Esophagus muscularis mucosa (tissue), 4 donors: Measurements from ENCODE around the gene XKRX. TPM values are rescaled to one million over a fixed set of nuclear protein-coding genes. Genes with fewer than 3 reads are reported as not detected.

Experiments used
- DNase-seq: peaks from one replicate; pipeline ENCODE4 v3.0.0-alpha.2; 2017; ENCODE audit errors: extremely low spot score
- H3K27ac ChIP-seq, 4 donors: fragments of 200-600 bp; sonication (generic); replicated peaks in 1 of 4; 1 replicate in 3 of 4; 2 replicates in 1 of 4; pipeline ENCODE4 v1.5.1; 2016 to 2019; ENCODE audit warnings: mild to moderate bottlenecking in 1 of 4
- H3K27me3 ChIP-seq, 4 donors: fragments of 200-600 bp; sonication (generic); one replicate each; pipeline versions ENCODE4 v1.5.1 to v1.6.0; 2016 to 2019
- H3K36me3 ChIP-seq, 4 donors: fragments of 200-600 bp; sonication (generic); one replicate each; pipeline ENCODE4 v1.5.1; 2016 to 2019
- H3K4me1 ChIP-seq, 4 donors: fragments of 200-600 bp; sonication (generic); one replicate each; pipeline ENCODE4 v1.5.1; 2016 to 2019
- H3K4me3 ChIP-seq, 4 donors: fragments of 200-600 bp; sonication (generic); 1 replicate in 2 of 4; 2 replicates in 2 of 4; pipeline ENCODE4 v1.5.1; 2016 to 2019; ENCODE audit warnings: mild to moderate bottlenecking in 4 of 4, moderate library complexity in 1 of 4
- H3K9me3 ChIP-seq, 4 donors: fragments of 200-600 bp; sonication (generic); 1 replicate in 3 of 4; 2 replicates in 1 of 4; pipeline ENCODE4 v1.5.1; 2016 to 2019
- EP300 ChIP-seq: sonication (generic); formaldehyde crosslinking; IDR thresholded peaks from one replicate; pipeline ENCODE4 v1.6.1; 2017; ENCODE audit warnings: antibody characterized with exemption
- POLR2A ChIP-seq: fragments of 450-650 bp; IDR thresholded peaks from one replicate; pipeline ENCODE4 v1.6.1; 2017; ENCODE audit warnings: antibody characterized with exemption, moderate library complexity, mild to moderate bottlenecking, low read depth
- POLR2AphosphoS5 ChIP-seq, 2 donors: sonication (generic); formaldehyde crosslinking; IDR thresholded peaks; one replicate each; pipeline ENCODE4 v1.6.1; 2017; ENCODE audit warnings: antibody characterized with exemption in 2 of 2
- WGBS: methylation state at CpG from one replicate; pipeline ENCODE4 v1.1.5; 2018; 5-methylcytosine and 5-hydroxymethylcytosine counted together
- intact Hi-C: fragments of 100-400 bp; cut with DNase I; formaldehyde crosslinking; loops from one replicate; pipeline ENCODE4 v1.15.1; 2023
- total RNA-seq, 4 donors: library from RNA; depleted of rRNA; stranded (reverse); fragments of >200 nt; gene quantifications; one replicate each; pipeline versions ENCODE4 v1.1.0 to v1.2.1, GENCODE V29; 2016
- TF ChIP-seq, protein P1 (sequence below), 3 experiments: fragments of 200-600 bp in 2 of 3; fragments of 450-650 bp in 1 of 3; sonication (generic) in 2 of 3; IDR thresholded peaks; one replicate each; pipeline ENCODE4 v1.5.1; 2017 to 2019; ENCODE audit warnings: antibody characterized with exemption in 3 of 3, mild to moderate bottlenecking in 2 of 3, moderate library complexity in 1 of 3

Gene XKRX
- total RNA-seq, 4 donors from 2014 or later: 0.17 TPM; not detected in 3

DNA sequence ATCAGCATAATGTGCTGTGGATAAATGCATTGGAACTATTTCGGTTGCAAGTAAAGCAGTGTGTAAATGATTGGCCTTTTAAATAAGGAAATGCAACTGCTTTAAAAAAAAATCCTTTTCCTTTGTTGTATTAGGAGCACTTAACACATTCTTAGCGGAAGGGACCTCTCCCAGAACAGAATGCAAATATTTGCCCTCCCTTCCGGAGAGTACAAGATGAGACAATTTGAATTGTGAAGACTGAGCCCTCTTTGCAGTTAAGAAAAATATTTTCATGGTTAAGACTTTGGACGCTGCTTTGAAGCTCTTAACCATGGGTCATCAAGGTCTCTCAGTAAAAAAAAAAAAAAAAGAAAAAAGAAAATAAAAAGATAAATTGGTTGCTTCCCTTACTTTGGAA is 45.1 kb downstream of the XKRX start:
- no peak for DNase-seq
- intact Hi-C loops: no loop called here
- H3K4me1 ChIP-seq: no peaks in the 10 kb centered on the region
- no peaks in the 10 kb centered on the region for H3K27me3 ChIP-seq
- H3K4me3 ChIP-seq: no peak overlapping the region
- H3K36me3 ChIP-seq: no peaks in the 10 kb centered on the region
- 55% methylated on average over 4 of the region's 4 CpGs for WGBS
- TF ChIP-seq POLR2A (no peak), EP300 (no peak), POLR2AphosphoS5 (IDR thresholded peaks at IDR 0.05) (no peak)
- TF ChIP-seq, protein P1, sequence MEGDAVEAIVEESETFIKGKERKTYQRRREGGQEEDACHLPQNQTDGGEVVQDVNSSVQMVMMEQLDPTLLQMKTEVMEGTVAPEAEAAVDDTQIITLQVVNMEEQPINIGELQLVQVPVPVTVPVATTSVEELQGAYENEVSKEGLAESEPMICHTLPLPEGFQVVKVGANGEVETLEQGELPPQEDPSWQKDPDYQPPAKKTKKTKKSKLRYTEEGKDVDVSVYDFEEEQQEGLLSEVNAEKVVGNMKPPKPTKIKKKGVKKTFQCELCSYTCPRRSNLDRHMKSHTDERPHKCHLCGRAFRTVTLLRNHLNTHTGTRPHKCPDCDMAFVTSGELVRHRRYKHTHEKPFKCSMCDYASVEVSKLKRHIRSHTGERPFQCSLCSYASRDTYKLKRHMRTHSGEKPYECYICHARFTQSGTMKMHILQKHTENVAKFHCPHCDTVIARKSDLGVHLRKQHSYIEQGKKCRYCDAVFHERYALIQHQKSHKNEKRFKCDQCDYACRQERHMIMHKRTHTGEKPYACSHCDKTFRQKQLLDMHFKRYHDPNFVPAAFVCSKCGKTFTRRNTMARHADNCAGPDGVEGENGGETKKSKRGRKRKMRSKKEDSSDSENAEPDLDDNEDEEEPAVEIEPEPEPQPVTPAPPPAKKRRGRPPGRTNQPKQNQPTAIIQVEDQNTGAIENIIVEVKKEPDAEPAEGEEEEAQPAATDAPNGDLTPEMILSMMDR (IDR thresholded peaks at IDR 0.05): no peak
- no peak overlapping the region for H3K27ac ChIP-seq
- H3K9me3 ChIP-seq: no peaks in the 10 kb centered on the region

DNA sequence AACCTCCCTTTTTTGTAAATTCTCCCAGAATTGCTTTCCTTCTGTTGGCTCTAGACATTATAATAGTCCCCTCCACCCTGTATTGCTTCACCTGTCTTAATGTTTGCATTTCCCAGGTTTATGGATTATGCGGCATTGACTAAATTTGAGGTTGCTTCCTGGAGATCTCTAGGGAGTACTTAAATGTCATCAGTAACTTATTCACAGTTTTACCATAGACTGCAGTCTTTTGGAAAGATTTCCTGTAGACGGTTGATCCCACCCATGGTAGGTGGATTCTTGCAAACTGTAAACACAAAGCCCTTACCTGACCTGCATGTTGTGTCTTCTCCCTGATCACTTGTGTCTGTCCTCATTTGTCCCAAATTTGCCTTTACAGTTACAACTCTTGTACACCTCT is 48.3 kb downstream of the XKRX start:
- H3K4me1 ChIP-seq: no peaks in the 10 kb centered on the region
- H3K27me3 ChIP-seq: no peaks in the 10 kb centered on the region
- TF ChIP-seq, protein P1 (IDR thresholded peaks at IDR 0.05): no peak
- TF ChIP-seq POLR2AphosphoS5 (IDR thresholded peaks at IDR 0.05): no peak
- TF ChIP-seq POLR2A: no peak
- TF ChIP-seq EP300: no peak

DNA sequence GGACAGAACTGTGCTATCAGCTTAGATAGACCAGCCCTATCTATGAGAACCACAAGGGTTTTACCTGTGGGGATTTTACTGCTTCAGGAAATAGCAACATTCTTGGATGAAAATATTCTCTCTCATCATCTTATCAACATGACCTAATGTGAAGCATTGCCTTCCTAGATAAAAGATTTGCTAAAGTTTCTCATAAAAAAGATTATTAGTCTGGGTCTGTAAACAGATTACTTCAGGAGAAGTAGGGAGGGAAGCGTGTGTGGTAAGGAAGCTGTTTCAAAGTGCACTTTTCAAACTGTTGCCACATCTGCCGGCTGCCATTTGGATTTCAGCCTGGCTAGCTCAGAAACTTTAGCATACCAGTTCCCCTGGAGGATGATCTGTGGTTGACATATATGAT is 54.4 kb downstream of the XKRX start, which contains the start of gene NOX1:
Gene NOX1 (minus strand): TSS at position 35 of the 400 bp plus-strand sequence. CDS start 220 bp downstream, outside the sequence.
- DNase-seq: no peak
- intact Hi-C loops: no loop called here
- H3K4me3 ChIP-seq: no peak within 1 kb of the TSS
- H3K9me3 ChIP-seq: no peaks in the 10 kb centered on the region
- 65% methylated on average over 2 of the region's 2 CpGs for WGBS
- no peaks in the 10 kb centered on the region for H3K36me3 ChIP-seq
- no peaks in the 10 kb centered on the region for H3K27me3 ChIP-seq
- H3K27ac ChIP-seq: no peak within 1 kb of the TSS
- TF ChIP-seq POLR2A: no peak
- TF ChIP-seq, protein P1 (IDR thresholded peaks at IDR 0.05): no peak
- no peak for TF ChIP-seq EP300
- no peak for TF ChIP-seq POLR2AphosphoS5 (IDR thresholded peaks at IDR 0.05)
- H3K4me1 ChIP-seq: no peaks in the 10 kb centered on the region

More for the DNA sequence above, 48.3 kb downstream of the XKRX start:
- intact Hi-C loops: no loop called here
- 70% methylated on average over 2 of the region's 2 CpGs for WGBS
- H3K27ac ChIP-seq: no peak overlapping the region
- no peaks in the 10 kb centered on the region for H3K9me3 ChIP-seq
- H3K36me3 ChIP-seq: no peaks in the 10 kb centered on the region
- no peak overlapping the region for H3K4me3 ChIP-seq
- DNase-seq: no peak

DNA sequence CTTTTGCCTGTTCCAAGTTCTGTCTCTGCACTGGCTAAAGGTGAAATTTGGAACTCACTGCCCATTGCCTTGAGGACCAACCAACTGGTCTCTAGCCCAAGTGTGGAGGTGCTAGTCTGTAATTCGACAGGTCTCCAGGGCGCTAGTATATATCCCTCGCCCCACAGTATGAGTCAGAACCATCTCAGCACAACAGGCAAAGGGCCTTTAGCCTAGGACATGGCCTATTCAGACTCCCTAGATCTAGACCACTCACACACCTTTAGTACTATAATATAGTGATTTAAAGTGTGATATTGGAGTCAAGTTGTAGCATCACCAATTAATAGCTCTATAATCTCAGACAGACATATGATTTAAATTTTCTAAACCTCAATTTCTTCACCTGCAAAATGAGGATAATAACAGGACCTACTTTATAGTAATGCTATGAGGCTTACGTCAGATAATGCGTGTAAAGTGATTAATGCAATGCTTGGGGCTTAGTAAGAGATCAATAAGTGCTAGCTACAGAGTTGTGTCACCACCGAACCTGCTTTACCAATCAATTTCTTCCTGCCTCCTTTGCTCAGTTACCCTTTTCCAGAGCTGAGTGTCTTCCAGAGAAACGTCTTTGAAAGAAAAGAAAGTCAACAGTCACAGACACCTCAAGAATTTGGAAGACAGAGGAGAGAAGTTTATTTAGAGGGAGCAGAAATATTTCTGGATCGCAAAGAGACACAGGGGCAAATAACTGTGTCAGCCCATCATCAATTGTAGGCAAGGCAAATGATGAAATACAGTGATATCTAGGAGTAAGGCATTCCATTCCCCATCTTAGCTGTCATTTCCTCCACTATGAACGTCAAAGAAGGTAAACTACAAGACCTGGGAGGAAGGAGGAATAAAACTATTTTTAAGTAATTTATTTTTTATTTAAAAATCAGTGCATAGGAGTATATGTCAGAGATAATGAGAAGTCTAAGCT is 56.8 kb downstream of the XKRX start:
- TF ChIP-seq POLR2A: no peak
- TF ChIP-seq POLR2AphosphoS5 (IDR thresholded peaks at IDR 0.05): no peak
- TF ChIP-seq, protein P1 (IDR thresholded peaks at IDR 0.05): no peak
- TF ChIP-seq EP300: no peak
- Histone ChIP-seq H3K27ac (no peak overlapping the region), H3K27me3 (no peaks in the 10 kb centered on the region), H3K4me1 (no peaks in the 10 kb centered on the region), H3K9me3 (no peaks in the 10 kb centered on the region), H3K4me3 (no peak overlapping the region), H3K36me3 (no peaks in the 10 kb centered on the region)
- WGBS: 59% methylated on average over 9 of the region's 9 CpGs
- intact Hi-C loops: no loop called here
- no peak for DNase-seq
